HEK293 (cell line): ENCODE measurements around the gene FBXW11.

Experiments
- CTCF ChIA-PET: fragments of 350-600 bp; formaldehyde crosslinking; extraction: SDS; loops from one replicate; lab custom pipeline; 2021; ENCODE audit warnings: antibody characterized with exemption; lab: Yijun Ruan, JAX
- POLR2A ChIA-PET: fragments of 300-600 bp; formaldehyde crosslinking; extraction: SDS; loops from one replicate; lab custom pipeline; 2020; ENCODE audit warnings: antibody characterized with exemption, inconsistent platforms; lab: Yijun Ruan, JAX
- H3K27ac ChIP-seq: fragments of 200-500 bp; sonication (Bioruptor generic); 2 replicates; pipeline ENCODE4 v1.5.1; 2014; ENCODE audit warnings: low read depth, low read length, control low read depth, inconsistent platforms; ENCODE audit errors: extremely low read depth
- H3K36me3 ChIP-seq, 2 experiments: fragments of 200-500 bp in 1 of 2; sonication (Bioruptor generic) in 1 of 2; 1 replicate in 1 of 2; 2 replicates in 1 of 2; pipeline ENCODE4 v1.5.1; 2014 to 2017; ENCODE audit warnings: inconsistent platforms in 2 of 2, low read length in 2 of 2; ENCODE audit not compliant: control insufficient read depth in 2 of 2, insufficient read depth in 1 of 2
- H3K4me1 ChIP-seq: fragments of 200-500 bp; sonication (Bioruptor generic); 2 replicates; pipeline ENCODE4 v1.5.1; 2014; ENCODE audit warnings: mild to moderate bottlenecking, low read length, inconsistent platforms; ENCODE audit not compliant: control insufficient read depth, insufficient read depth
- H3K4me3 ChIP-seq: 2 replicates; pipeline ENCODE4 v1.5.1; 2011; ENCODE audit warnings: low read depth, mild to moderate bottlenecking, control low read depth, low read length, moderate library complexity
- H3K9me3 ChIP-seq: fragments of 200-500 bp; sonication (Bioruptor generic); 2 replicates; pipeline ENCODE4 v1.5.1; 2014; ENCODE audit warnings: low read depth, low read length, inconsistent platforms; ENCODE audit not compliant: control insufficient read depth, insufficient read depth
- GLIS1 ChIP-seq: fragments of 450-650 bp; formaldehyde crosslinking; IDR thresholded peaks from 2 replicates; pipeline ENCODE4 v1.5.1; 2016; ENCODE audit warnings: missing biosample characterization, missing genetic modification characterization
- IKZF3 ChIP-seq: fragments of 450-650 bp; IDR thresholded peaks from 2 replicates; pipeline ENCODE4 v1.5.0; 2018; ENCODE audit warnings: missing biosample characterization, mild to moderate bottlenecking, missing genetic modification characterization, moderate library complexity
- KLF8 ChIP-seq: fragments of 450-650 bp; formaldehyde crosslinking; IDR thresholded peaks from 2 replicates; pipeline ENCODE4 v1.5.1; 2016; ENCODE audit warnings: missing biosample characterization, missing genetic modification characterization
- OSR2 ChIP-seq: fragments of 450-650 bp; formaldehyde crosslinking; IDR thresholded peaks from 2 replicates; pipeline ENCODE4 v1.5.1; 2016; ENCODE audit warnings: missing biosample characterization, missing genetic modification characterization
- SCRT1 ChIP-seq: fragments of 450-650 bp; formaldehyde crosslinking; IDR thresholded peaks from 2 replicates; pipeline ENCODE4 v1.5.1; 2016; ENCODE audit warnings: missing biosample characterization, missing genetic modification characterization, borderline replicate concordance
- SCRT2 ChIP-seq: fragments of 450-650 bp; formaldehyde crosslinking; IDR thresholded peaks from 2 replicates; pipeline ENCODE4 v1.5.1; 2016; ENCODE audit warnings: missing biosample characterization, missing genetic modification characterization
- SP7 ChIP-seq: fragments of 450-650 bp; formaldehyde crosslinking; IDR thresholded peaks from 2 replicates; pipeline ENCODE4 v1.5.1; 2016; ENCODE audit warnings: missing biosample characterization, missing genetic modification characterization
- WT1 ChIP-seq: fragments of 450-650 bp; formaldehyde crosslinking; IDR thresholded peaks from 2 replicates; pipeline ENCODE4 v1.5.1; 2016; ENCODE audit warnings: missing biosample characterization, missing genetic modification characterization
- ZIC2 ChIP-seq: fragments of 450-650 bp; formaldehyde crosslinking; IDR thresholded peaks from 2 replicates; pipeline ENCODE4 v1.5.1; 2016; ENCODE audit warnings: missing biosample characterization, missing genetic modification characterization
- ZNF138 ChIP-seq: fragments of 450-650 bp; formaldehyde crosslinking; IDR thresholded peaks from 2 replicates; pipeline ENCODE4 v1.5.1; 2016; ENCODE audit warnings: missing biosample characterization, missing genetic modification characterization, borderline replicate concordance
- ZNF24 ChIP-seq: fragments of 450-650 bp; formaldehyde crosslinking; IDR thresholded peaks from 2 replicates; pipeline ENCODE4 v1.5.1; 2016; ENCODE audit warnings: missing biosample characterization, missing genetic modification characterization
- ZNF37A ChIP-seq: fragments of 450-650 bp; IDR thresholded peaks from 2 replicates; pipeline ENCODE4 v1.5.1; 2018; ENCODE audit warnings: missing biosample characterization, missing genetic modification characterization
- ZNF530 ChIP-seq: fragments of 450-650 bp; formaldehyde crosslinking; IDR thresholded peaks from 2 replicates; pipeline ENCODE4 v1.5.1; 2016; ENCODE audit warnings: low read depth, missing biosample characterization, missing genetic modification characterization
- ZNF549 ChIP-seq: fragments of 450-650 bp; IDR thresholded peaks from 2 replicates; pipeline ENCODE4 v1.5.1; 2018; ENCODE audit warnings: missing biosample characterization, missing genetic modification characterization, mild to moderate bottlenecking, inconsistent platforms, moderate library complexity
- ZNF596 ChIP-seq: fragments of 450-650 bp; IDR thresholded peaks from 2 replicates; pipeline ENCODE4 v1.5.0; 2018; ENCODE audit warnings: missing biosample characterization, mild to moderate bottlenecking, missing genetic modification characterization, moderate library complexity
- ZNF670 ChIP-seq: fragments of 450-650 bp; formaldehyde crosslinking; IDR thresholded peaks from 2 replicates; pipeline ENCODE4 v1.5.1; 2016; ENCODE audit warnings: missing biosample characterization, missing genetic modification characterization, low read depth
- ZNF843 ChIP-seq: fragments of 450-650 bp; formaldehyde crosslinking; IDR thresholded peaks from 2 replicates; pipeline ENCODE4 v1.5.1; 2016; ENCODE audit warnings: missing biosample characterization, missing genetic modification characterization
- TF ChIP-seq, protein P1 (sequence below): fragments of 450-650 bp; formaldehyde crosslinking; IDR thresholded peaks from 2 replicates; pipeline ENCODE4 v1.5.1; 2017; ENCODE audit warnings: missing biosample characterization, missing genetic modification characterization
- TF ChIP-seq, protein P2 (sequence below): fragments of 450-650 bp; formaldehyde crosslinking; IDR thresholded peaks from 2 replicates; pipeline ENCODE4 v1.5.1; 2016; ENCODE audit warnings: missing biosample characterization, missing genetic modification characterization
- TF ChIP-seq, protein P3 (sequence below): fragments of 450-650 bp; formaldehyde crosslinking; IDR thresholded peaks from 2 replicates; pipeline ENCODE4 v1.5.1; 2016; ENCODE audit warnings: missing biosample characterization, missing genetic modification characterization
- TF ChIP-seq, protein P4 (sequence below): fragments of 450-650 bp; formaldehyde crosslinking; IDR thresholded peaks from 2 replicates; pipeline ENCODE4 v1.5.1; 2016; ENCODE audit warnings: missing biosample characterization, missing genetic modification characterization
- TF ChIP-seq, protein P5 (sequence below): fragments of 450-650 bp; formaldehyde crosslinking; IDR thresholded peaks from 2 replicates; pipeline ENCODE4 v1.5.1; 2016; ENCODE audit warnings: missing biosample characterization, missing genetic modification characterization, borderline replicate concordance

Gene FBXW11

DNA sequence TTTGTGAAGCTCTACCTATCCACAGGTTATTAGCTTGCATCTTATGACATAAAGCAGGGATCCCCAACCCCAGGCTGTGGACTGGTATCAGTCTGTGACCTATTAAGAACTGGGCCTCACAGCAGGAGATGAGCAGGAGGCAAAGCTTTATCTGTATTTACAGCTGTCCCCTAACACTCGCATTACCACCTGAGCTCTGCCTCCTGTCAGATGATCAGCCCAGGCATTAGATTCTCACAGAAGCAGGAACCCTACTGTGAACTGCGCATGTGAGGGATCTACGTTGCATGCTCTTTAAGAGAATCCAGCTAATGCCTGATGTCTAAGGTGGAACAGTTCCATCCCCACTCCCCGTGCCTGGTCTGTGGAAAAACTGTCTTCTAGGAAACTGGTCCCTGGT is 19.7 kb downstream of the FBXW11 start:
- CTCF ChIA-PET: interaction anchor here (0.7 to 1.1 kb wide), 2 partner anchors 15 to 383 kb away, joined by 3 read pairs; no protein-coding TSS in a partner anchor
- Histone ChIP-seq H3K9me3 (no peaks in the 10 kb centered on the region), H3K4me1 (peaks cover 18% of the 10 kb centered on the region), H3K4me3 (no peak overlapping the region), H3K36me3 (peaks cover 3 to 5% of the 10 kb centered on the region in 2 experiments; a peak in 2 of 3 replicates), H3K27ac (no peak overlapping the region)
- POLR2A ChIA-PET: no interaction called here
- TF ChIP-seq ZNF843 (tag by site-specific recombination): no peak
- TF ChIP-seq IKZF3 (tag by site-specific recombination): no peak
- TF ChIP-seq ZNF596 (tag by site-specific recombination): no peak
- TF ChIP-seq ZIC2: peak; percentile 59

DNA sequence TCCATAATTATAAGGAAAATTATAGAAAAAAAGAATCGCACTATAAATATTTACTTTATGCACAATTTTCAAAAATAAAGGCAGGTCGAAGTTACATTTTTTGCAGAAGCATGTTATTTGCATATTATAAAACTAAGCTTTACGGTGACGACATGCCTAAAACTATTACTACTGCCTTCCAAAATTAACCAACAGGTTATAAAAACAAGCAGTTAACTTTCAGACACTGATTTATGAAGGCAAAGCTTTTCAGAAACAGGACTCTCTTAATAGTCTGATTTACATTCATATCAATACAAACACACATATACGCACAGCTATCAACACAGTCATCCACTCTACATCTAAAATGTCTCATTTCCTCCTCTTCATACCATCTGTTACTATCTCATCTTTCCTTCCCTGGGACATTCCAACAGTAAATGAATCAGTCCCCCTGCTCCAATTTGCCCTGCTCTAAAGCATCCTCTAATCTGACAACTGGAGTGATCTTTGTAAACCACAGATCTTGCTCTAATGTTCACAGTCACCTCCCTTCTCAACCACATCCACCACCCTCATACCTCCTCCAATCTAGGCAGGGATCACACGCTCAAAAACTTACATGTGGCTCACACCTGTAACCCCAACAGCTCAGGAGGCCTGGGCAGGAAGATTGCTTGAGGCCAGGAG is 21.6 kb downstream of the FBXW11 start:
- CTCF ChIA-PET: interaction anchor here (0.7 to 1.0 kb wide), 4 partner anchors 8 to 27 kb away, joined by 3 to 4 read pairs (median 3); partner anchors contain the start of gene FBXW11
- POLR2A ChIA-PET: interaction anchor here (1.2 to 3.0 kb wide), 2 partner anchors 20 to 22 kb away, joined by 3 to 11 read pairs; partner anchors contain the start of gene FBXW11
- Histone ChIP-seq H3K4me1 (peaks cover 18% of the 10 kb centered on the region), H3K27ac (no peak overlapping the region), H3K4me3 (no peak overlapping the region), H3K36me3 (no peaks in the 10 kb centered on the region), H3K9me3 (no peaks in the 10 kb centered on the region)
- TF ChIP-seq GLIS1 (no peak), ZNF670 (tag by site-specific recombination) (no peak), ZNF549 (tag by site-specific recombination) (no peak), SCRT2 (tag by site-specific recombination) (peak; percentile 78), SP7 (tag by site-specific recombination) (peak; percentile 48; the same call in 1 of the 2 replicates), ZIC2 (no peak), WT1 (tag by site-specific recombination) (peak; percentile 98), KLF8 (tag by site-specific recombination) (no peak), ZNF37A (tag by site-specific recombination) (no peak), ZNF530 (no peak), ZNF24 (tag by site-specific recombination) (no peak), SCRT1 (tag by site-specific recombination) (peak; percentile 70), OSR2 (tag by site-specific recombination) (peak; percentile 65; the same call in 1 of the 2 replicates), ZNF138 (no peak)
- TF ChIP-seq, protein P1, sequence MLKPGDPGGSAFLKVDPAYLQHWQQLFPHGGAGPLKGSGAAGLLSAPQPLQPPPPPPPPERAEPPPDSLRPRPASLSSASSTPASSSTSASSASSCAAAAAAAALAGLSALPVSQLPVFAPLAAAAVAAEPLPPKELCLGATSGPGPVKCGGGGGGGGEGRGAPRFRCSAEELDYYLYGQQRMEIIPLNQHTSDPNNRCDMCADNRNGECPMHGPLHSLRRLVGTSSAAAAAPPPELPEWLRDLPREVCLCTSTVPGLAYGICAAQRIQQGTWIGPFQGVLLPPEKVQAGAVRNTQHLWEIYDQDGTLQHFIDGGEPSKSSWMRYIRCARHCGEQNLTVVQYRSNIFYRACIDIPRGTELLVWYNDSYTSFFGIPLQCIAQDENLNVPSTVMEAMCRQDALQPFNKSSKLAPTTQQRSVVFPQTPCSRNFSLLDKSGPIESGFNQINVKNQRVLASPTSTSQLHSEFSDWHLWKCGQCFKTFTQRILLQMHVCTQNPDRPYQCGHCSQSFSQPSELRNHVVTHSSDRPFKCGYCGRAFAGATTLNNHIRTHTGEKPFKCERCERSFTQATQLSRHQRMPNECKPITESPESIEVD (tag by site-specific recombination): peak; percentile 71
- TF ChIP-seq, protein P2, sequence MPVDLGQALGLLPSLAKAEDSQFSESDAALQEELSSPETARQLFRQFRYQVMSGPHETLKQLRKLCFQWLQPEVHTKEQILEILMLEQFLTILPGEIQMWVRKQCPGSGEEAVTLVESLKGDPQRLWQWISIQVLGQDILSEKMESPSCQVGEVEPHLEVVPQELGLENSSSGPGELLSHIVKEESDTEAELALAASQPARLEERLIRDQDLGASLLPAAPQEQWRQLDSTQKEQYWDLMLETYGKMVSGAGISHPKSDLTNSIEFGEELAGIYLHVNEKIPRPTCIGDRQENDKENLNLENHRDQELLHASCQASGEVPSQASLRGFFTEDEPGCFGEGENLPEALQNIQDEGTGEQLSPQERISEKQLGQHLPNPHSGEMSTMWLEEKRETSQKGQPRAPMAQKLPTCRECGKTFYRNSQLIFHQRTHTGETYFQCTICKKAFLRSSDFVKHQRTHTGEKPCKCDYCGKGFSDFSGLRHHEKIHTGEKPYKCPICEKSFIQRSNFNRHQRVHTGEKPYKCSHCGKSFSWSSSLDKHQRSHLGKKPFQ (tag by site-specific recombination): peak; percentile 59
- TF ChIP-seq, protein P3, sequence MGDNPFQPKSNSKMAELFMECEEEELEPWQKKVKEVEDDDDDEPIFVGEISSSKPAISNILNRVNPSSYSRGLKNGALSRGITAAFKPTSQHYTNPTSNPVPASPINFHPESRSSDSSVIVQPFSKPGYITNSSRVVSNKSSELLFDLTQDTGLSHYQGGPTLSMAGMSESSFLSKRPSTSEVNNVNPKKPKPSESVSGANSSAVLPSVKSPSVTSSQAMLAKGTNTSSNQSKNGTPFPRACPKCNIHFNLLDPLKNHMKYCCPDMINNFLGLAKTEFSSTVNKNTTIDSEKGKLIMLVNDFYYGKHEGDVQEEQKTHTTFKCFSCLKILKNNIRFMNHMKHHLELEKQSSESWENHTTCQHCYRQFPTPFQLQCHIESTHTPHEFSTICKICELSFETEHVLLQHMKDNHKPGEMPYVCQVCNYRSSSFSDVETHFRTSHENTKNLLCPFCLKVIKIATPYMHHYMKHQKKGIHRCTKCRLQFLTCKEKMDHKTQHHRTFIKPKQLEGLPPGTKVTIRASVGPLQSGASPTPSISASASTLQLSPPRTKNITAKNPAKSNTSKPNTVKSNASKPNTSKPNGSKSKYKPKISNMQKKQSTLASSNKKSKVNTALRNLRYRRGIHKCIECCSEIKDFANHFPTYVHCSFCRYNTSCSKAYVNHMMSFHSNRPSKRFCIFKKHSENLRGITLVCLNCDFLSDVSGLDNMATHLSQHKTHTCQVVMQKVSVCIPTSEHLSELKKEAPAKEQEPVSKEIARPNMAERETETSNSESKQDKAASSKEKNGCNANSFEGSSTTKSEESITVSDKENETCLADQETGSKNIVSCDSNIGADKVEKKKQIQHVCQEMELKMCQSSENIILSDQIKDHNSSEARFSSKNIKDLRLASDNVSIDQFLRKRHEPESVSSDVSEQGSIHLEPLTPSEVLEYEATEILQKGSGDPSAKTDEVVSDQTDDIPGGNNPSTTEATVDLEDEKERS (tag by site-specific recombination): no peak
- TF ChIP-seq, protein P4, sequence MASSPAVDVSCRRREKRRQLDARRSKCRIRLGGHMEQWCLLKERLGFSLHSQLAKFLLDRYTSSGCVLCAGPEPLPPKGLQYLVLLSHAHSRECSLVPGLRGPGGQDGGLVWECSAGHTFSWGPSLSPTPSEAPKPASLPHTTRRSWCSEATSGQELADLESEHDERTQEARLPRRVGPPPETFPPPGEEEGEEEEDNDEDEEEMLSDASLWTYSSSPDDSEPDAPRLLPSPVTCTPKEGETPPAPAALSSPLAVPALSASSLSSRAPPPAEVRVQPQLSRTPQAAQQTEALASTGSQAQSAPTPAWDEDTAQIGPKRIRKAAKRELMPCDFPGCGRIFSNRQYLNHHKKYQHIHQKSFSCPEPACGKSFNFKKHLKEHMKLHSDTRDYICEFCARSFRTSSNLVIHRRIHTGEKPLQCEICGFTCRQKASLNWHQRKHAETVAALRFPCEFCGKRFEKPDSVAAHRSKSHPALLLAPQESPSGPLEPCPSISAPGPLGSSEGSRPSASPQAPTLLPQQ (tag by site-specific recombination): no peak
- TF ChIP-seq, protein P5, sequence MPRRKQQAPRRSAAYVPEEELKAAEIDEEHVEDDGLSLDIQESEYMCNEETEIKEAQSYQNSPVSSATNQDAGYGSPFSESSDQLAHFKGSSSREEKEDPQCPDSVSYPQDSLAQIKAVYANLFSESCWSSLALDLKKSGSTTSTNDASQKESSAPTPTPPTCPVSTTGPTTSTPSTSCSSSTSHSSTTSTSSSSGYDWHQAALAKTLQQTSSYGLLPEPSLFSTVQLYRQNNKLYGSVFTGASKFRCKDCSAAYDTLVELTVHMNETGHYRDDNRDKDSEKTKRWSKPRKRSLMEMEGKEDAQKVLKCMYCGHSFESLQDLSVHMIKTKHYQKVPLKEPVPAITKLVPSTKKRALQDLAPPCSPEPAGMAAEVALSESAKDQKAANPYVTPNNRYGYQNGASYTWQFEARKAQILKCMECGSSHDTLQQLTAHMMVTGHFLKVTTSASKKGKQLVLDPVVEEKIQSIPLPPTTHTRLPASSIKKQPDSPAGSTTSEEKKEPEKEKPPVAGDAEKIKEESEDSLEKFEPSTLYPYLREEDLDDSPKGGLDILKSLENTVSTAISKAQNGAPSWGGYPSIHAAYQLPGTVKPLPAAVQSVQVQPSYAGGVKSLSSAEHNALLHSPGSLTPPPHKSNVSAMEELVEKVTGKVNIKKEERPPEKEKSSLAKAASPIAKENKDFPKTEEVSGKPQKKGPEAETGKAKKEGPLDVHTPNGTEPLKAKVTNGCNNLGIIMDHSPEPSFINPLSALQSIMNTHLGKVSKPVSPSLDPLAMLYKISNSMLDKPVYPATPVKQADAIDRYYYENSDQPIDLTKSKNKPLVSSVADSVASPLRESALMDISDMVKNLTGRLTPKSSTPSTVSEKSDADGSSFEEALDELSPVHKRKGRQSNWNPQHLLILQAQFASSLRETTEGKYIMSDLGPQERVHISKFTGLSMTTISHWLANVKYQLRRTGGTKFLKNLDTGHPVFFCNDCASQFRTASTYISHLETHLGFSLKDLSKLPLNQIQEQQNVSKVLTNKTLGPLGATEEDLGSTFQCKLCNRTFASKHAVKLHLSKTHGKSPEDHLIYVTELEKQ (tag by site-specific recombination): peak; percentile 77; the same call in 1 of the 2 replicates
